GM13977 (cell line): Measurements from ENCODE around the gene INO80B.
A peak's percentile ranks its signal among the peaks of the same experiment; 100 is the strongest.

Experiments
- DNase-seq: peaks from one replicate; pipeline ENCODE4 v3.0.0; 2012; ENCODE audit warnings: low spot score
- in situ Hi-C: fragments of 300-500 bp; cut with MboI; formaldehyde crosslinking; loops from one replicate; pipeline ENCODE4 v1.12.0; 2022; ENCODE audit warnings: low sequenced_read_pairs, low pct_unique_long_range_greater_than_20kb, mixed read lengths, inconsistent platforms; ENCODE audit not compliant: unreplicated experiment
- TF ChIP-seq, protein P1 (sequence below): IDR thresholded peaks from 2 replicates; pipeline ENCODE4 v1.5.1; 2012; ENCODE audit warnings: mild to moderate bottlenecking, control low read depth; ENCODE audit not compliant: insufficient read depth; ENCODE audit errors: extremely low read depth, missing control alignments

INO80B gene

DNA sequence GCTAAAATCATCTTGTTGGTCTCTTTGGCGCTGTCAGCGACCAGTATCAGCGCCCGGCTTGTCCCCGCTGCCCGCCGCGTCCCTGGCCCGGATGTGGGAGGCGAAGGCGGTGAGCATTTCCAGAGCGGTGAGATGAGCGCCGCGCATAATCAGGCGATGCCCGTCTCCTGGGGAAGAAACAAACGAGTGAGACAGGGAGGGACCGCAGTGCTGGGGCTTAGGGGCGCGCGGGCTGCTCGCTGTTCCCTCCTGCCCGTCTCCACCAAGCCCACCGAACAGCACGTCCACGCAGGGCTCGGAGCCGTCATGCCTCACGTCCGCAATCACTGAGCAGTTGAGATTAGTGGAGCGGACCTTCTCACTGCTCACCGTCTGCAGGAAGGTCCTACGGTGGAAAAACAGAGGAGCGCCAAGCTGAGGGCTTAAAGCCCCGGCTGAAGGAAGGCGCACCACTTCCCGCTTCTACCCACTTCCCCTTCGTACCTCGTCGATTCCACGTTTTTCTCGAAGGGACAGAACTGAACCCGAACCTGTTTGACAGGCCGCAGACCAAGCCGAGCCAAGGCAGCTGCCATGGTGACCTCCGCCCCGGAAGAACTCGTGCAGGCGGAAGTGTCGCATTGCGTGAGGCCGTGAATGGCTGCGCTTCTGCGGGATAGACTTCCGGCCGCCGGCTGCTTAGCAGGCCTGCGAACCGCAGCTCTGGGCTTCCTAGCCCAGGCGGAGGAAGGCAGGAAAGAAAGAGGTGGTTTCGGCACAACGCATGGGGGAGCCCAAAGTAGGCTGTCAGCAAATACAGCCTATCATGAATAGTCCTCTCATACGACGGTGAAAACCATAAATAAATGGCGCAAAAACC is 17.4 kb downstream of the INO80B start, which contains the start of gene MRPL53:
TSS of gene MRPL53 (minus strand) at position 595 of the 859 bp plus-strand sequence. CDS start at position 575, 20 bp downstream.
- DNase-seq, result peak; percentile 86
- TF ChIP-seq, protein P1, sequence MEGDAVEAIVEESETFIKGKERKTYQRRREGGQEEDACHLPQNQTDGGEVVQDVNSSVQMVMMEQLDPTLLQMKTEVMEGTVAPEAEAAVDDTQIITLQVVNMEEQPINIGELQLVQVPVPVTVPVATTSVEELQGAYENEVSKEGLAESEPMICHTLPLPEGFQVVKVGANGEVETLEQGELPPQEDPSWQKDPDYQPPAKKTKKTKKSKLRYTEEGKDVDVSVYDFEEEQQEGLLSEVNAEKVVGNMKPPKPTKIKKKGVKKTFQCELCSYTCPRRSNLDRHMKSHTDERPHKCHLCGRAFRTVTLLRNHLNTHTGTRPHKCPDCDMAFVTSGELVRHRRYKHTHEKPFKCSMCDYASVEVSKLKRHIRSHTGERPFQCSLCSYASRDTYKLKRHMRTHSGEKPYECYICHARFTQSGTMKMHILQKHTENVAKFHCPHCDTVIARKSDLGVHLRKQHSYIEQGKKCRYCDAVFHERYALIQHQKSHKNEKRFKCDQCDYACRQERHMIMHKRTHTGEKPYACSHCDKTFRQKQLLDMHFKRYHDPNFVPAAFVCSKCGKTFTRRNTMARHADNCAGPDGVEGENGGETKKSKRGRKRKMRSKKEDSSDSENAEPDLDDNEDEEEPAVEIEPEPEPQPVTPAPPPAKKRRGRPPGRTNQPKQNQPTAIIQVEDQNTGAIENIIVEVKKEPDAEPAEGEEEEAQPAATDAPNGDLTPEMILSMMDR, result no peak
- in situ Hi-C loops, result no loop called here

- DNase-seq, result peak; percentile 14
- in situ Hi-C loops, result no loop called here
- TF ChIP-seq, protein P1, result no peak
Measured at GRCh38 chr2:74472945-74473258, 18.0 kb downstream of the INO80B start.

DNA sequence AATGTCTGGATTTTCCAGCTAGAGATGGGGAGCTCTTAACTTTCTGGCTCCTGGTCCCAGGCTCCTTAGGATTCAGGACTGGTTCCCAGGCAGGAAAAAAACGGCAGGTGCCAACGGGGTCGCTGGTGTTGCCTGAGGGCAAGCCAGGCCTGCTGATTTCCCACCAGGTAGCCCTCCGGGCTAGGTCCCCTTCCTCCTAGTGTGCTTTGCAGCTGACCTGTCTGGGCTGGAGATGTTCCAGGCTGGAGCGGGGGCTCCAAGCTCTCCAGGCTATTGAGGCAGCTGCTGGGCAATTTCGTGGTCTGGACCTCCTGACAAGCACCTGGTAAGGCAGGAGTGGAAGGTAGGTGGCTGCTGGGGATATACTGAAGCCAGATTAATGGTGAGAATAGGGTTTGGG is 19.6 kb downstream of the INO80B start:
- in situ Hi-C loops, result no loop called here
- TF ChIP-seq, protein P1, result no peak
- no peak for DNase-seq

DNA sequence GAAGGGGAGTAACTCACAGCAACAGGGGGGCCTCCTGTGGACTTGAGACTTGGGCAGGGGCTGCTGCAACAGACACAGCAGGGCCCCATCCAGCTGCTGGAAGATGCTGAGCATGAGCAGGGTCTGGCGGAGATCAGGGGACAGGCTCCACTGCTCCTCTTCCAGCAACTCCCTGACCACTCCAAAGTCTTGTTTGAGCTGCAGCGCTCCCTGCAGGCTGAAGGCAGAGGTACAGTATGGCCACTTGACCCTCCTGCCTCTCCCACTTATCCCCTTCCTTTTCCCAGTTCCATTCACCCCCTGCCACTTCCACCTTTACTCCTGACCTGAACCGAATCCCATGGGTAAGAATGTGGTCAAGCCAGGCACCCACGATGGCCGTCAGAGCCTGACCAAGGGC is 20.0 kb downstream of the INO80B start:
- no peak for DNase-seq
- in situ Hi-C loops, result loop anchor here (25.0 kb wide), 1 partner anchor 112 kb away; no protein-coding TSS in a partner anchor
- TF ChIP-seq, protein P1, result peak; percentile 46

DNA sequence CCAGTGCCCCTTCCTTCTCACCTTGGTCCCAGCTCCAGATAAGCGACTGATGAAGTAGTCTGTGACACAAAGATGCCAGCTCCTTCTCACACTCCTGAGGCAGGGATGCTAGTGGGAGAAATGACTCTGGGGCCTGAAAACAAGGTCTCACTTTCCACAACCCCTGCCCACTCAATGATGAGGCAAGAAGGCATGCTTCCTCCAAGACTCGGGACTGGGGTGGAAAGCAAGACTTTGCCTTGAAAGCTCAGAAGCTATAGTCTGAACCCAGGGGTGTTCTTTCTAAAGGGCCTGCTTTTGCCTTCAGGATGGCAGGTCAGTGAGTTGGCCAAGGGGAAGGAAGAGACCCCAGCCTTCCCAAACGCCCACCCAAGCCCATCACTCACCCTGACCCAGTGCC is 26.5 kb downstream of the INO80B start:
- in situ Hi-C loops, result loop anchor here (25.0 kb wide), 1 partner anchor 106 kb away; no protein-coding TSS in a partner anchor
- TF ChIP-seq, protein P1, result no peak
- no peak for DNase-seq

- peak; percentile 65 for DNase-seq
- TF ChIP-seq, protein P1, result no peak
- in situ Hi-C loops, result loop anchor here (25.0 kb wide), 1 partner anchor 105 kb away; no protein-coding TSS in a partner anchor
Measured at GRCh38 chr2:74481961-74482800, 27.3 kb downstream of the INO80B start.
